ENCODE measurements around the gene MTHFD1L. TPM values are rescaled to one million over a fixed set of nuclear protein-coding genes. Genes with fewer than 3 reads are reported as not detected.

The MTHFD1L gene
- total RNA-seq, result 66.0 and 73.1 TPM in 2 replicates

GRCh38 chr6:150865406-150866146 is at the start of gene MTHFD1L:
TSS of gene MTHFD1L (plus strand) at chr6:150865702. CDS start at chr6:150865823, 121 bp downstream.

Small RNA genes within 50 kb of the gene (small RNA-seq; reads per million reads assigned to genes)
- not detected for gene RNU6-302P

Measured in vein endothelial cell (primary cell).